Inferior parietal cortex (tissue), 1 donor: ENCODE results near the gene UNC13C.

Source experiments
- DNase-seq: peaks from one replicate; pipeline ENCODE4 v3.0.0-alpha.2; 2016; ENCODE audit errors: extremely low spot score

UNC13C gene

GRCh38 chr15:54481819-54482218, 503.6 kb downstream of the UNC13C start:
- no peak for DNase-seq

DNA sequence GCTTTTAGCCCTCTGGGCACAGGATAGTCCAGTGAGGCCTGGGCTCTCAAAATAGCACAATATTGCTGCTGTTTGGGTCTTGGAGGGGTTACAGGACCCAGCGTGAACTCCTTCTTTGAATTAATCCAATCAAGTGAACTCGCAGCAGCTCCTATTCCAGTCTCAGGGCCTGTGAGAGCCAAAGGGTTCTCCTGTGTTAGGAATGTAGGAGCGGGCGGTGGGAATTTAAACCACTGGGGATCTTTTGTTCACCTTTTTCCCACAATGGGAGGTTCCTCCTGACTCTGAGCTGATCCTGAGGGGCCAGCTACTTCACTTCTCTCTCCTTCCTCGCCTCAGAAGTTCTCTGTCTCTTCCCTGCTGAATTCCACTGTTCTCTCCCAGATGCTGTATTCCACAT, 504.0 kb downstream of the UNC13C start:
- DNase-seq = no peak

DNA sequence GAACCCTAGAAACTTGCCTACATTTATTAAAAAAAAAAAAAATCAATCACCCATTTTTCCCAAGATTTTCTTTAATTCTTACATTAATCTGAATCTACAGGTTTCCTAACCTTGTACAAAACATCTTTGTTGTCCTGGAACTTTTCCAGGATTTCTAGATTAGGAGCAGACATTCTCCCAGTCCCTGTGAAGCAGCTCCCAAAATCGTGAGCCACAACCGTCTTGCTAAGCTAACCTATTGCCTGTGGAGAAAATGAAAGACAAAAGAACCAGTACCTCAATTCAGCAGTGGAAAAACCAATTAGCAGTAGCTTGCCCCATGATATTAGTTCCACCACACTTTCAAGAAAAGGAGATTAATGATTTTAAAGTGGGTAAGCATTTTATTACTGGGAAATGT, 522.1 kb downstream of the UNC13C start:
- DNase-seq = no peak

- no peak for DNase-seq
These were observed 524.3 kb downstream of the UNC13C start for GRCh38 chr15:54502416-54503075.

DNA sequence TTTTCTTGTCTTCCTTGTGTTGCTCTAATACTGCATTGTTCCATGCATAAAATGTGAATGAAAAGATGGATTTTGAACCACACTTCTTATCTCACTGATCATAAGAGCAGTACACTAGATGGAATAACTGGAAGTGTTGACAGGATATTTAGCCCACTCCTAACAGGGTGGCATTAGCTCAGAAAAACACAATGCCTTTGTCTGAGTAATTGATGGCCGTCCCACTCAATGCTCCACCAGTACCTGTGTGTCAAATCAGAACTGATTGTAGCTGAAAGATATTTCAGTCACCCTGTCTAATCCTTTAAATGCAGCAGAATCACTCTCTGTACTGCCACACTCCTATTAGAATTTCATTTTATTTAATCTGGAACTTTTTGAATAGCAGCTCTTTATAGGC, 526.5 kb downstream of the UNC13C start:
- no peak for DNase-seq

GRCh38 chr15:54506977-54507524, 528.8 kb downstream of the UNC13C start:
- no peak for DNase-seq

- no peak for DNase-seq
These were observed 536.4 kb downstream of the UNC13C start for GRCh38 chr15:54514601-54515000.

GRCh38 chr15:54515664-54516582, 537.7 kb downstream of the UNC13C start:
- DNase-seq = no peak

DNA sequence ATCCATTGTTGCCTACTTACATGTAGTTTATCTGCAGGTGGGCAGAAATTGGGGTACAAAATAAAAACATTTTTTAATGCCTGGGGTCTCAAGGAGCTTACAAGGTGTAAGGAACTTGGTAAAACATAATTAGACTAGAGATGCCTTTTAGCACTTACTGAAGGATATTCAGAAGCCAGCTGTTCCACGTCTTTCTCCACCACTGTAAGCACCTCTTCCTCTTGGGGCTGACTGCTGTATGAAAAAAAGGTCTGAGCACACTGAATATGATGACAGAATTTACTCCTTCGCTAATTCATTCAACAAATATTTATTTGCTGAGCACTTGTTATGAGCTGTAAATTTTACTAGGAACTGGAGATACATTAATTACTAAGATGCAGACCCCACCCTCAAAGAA, 539.1 kb downstream of the UNC13C start:
- DNase-seq = no peak

DNA sequence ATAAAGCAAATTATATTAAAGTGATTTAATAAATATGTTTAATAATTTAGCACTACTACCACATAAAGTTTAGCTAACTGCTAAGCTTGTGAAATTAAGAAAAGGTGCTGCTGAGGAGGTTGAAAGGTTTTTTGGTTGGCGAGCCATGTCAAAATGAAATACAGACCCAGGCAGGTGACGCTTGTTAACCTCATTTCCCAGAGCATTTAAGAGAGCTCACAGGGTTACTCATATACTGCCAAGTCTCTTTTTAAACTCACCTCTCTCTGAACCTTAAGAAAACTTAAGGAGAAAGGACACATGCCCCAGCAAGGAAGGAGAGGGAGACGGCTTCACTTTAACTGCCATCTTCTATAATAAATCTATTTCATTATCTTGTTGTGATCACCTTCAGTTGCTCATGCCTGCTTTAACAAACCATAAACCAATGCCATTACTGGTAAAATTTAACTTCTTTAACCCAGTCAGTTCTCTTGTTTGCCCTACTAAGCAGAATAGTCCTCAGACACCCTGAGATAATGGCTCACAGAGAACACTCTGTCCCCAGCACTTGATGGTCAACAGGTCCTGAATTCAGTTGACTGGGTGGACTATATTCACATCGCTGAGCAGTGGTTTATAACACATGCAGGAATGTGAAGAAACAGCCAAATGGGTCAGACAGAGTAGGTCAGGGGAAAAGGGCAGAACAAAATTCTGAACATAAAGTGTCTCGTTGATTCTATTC, 540.1 kb downstream of the UNC13C start:
- DNase-seq = no peak

GRCh38 chr15:54519577-54519976, 541.3 kb downstream of the UNC13C start:
- no peak for DNase-seq

- no peak for DNase-seq
These were observed 542.4 kb downstream of the UNC13C start for GRCh38 chr15:54520616-54521015.

DNA sequence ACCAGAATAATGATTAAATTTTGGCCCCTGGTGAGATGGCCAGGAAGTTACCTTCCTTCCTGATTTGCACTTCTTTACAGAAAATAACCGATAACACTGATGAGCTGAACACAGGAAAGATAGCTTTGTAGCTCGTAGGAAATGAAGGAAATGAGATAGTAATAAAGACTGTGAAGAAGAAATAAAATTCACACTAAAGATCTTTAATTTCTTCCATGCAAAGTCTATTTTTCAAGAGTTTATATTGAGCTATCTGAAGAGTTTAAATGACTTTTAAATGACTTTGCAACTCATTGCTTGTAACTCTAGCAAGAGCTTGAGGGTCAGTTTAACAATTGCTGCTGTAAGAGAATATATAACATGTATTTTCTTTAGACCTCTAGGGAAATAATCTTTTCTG, 543.0 kb downstream of the UNC13C start:
- DNase-seq = no peak

GRCh38 chr15:54528021-54528420, 549.8 kb downstream of the UNC13C start:
- DNase-seq = no peak

DNA sequence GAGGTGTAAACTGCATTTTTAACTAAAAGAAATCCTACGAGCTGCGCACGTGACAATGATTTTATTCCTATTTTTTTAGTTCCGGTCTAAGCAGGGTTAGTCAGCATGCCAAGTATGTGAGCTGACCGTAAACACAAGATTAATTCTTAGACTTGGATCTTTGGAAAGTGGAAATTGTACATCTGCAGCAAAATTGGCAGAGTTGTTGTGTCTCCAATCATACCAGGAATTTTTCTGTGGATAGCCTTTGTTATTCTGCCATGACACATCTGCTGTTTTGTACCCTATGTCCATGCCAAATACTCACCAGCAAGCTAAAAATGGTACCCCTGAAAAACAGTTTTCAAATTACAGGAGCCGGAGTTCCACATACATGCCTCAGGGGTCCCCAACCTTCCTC, 562.5 kb downstream of the UNC13C start:
- DNase-seq = no peak

DNA sequence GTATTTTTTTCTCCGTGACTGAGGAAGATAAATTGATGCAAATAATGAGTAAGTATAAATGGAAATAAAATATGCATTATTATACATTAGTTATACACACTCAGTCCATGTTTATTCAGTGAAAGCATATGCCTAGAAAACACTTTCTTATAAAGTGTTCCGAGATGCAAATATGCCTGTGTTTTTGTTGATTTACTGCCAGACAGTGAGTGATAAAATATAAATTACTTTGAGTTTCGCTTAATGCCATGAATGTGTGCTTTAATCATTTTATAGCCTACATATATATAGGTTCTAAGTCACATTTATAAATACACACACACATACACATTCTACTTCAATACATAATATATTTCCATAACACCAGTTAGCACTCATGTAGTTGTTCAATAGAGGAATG, 569.2 kb downstream of the UNC13C start:
- DNase-seq = no peak

- DNase-seq = no peak
These were observed 572.7 kb downstream of the UNC13C start for GRCh38 chr15:54550954-54551353.

DNA sequence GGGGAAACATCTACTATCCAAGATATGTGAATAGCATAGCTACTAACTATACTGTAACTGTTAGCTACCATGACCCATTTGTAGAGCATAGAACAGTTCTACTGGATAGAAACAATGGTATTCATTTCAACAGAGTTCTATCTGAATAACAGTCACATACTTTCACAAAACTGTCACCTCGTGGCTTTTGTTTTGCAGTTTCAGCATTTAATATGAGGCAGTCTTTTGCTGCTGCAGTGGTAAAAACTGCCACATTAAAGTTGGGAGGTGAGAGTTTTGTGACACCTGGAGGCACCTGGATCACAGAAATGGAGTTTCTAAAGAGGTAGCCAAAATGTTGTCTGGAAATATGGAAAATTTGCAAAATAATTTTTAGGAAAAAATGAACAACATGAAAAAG, 578.0 kb downstream of the UNC13C start:
- no peak for DNase-seq

DNA sequence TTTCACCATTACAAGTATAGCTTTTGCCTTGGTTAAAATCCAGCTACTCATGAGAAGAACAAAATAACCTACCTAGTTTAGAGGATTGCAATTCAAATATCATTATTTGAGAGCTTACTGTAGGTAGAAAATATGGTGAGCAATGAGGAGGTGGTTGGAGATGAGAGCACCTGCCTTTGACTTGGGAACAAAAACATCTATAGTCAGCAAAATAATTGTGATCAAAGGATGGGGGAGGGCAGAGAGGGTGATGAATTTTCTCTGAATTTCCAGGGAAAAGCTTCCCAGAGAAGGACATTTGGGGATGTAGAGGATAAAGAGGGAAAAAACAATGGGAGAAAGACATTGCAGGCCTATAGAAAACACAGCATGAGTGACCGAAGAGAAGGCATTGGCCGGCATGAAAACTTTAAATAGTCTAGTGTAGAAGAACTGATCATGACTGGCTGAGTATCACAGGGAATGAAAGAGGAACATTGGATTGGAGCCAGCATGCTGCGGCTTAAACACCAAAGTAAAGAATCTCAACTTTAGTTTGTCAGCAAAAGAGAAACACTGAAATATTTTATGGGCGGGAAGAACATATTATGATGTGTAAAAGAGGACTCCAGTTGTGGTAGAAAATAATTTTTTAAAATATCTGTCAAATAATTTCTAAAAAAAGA, 581.3 kb downstream of the UNC13C start:
- no peak for DNase-seq

GRCh38 chr15:54560417-54560816, 582.2 kb downstream of the UNC13C start:
- no peak for DNase-seq

DNA sequence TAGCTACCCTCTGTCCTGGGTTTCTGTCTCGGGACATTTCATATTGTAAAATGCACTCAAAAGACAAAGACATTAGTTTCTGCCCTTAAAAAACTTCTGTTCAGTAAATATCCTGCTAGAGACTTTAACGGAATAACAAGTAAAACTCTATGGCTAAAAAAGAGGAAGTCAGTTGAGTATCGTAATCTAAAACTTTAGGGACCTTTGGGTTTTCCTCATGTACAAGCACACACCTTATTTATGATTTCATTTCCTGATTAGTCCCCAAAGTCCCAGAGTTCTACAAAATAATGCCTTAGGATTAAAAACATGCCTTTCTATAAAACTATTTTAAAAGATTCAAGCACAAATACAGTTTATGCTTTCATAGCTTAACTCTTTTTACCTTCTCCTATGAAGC, 585.9 kb downstream of the UNC13C start:
- DNase-seq = no peak

- no peak for DNase-seq
These were observed 588.4 kb downstream of the UNC13C start for GRCh38 chr15:54566654-54567053.
